Liver (tissue), 3 donors: ENCODE measurements around the gene LRRC28.

Source experiments
- GABPA ChIP-seq, 2 donors: IDR thresholded peaks in 1 of 2; conservative IDR thresholded peaks in 1 of 2; 2 replicates each; pipeline ENCODE4 v1.6.1; 2016; ENCODE audit warnings: antibody characterized with exemption in 2 of 2, mild to moderate bottlenecking in 1 of 2, moderate library complexity in 1 of 2
- HNF4A ChIP-seq, 2 donors: conservative IDR thresholded peaks; 2 replicates each; pipeline ENCODE4 v1.6.1; 2016; ENCODE audit warnings: antibody characterized with exemption in 2 of 2, mild to moderate bottlenecking in 2 of 2
- MAX ChIP-seq: IDR thresholded peaks from 2 replicates; pipeline ENCODE4 v1.6.1; 2016; ENCODE audit warnings: antibody characterized with exemption
- RXRA ChIP-seq, 2 donors: IDR thresholded peaks; 2 replicates each; pipeline ENCODE4 v1.6.1; 2017 to 2018; ENCODE audit warnings: antibody characterized with exemption in 2 of 2, mild to moderate bottlenecking in 1 of 2
- TAF1 ChIP-seq: conservative IDR thresholded peaks from 2 replicates; pipeline ENCODE4 v1.6.1; 2016; ENCODE audit warnings: antibody characterized with exemption, mild to moderate bottlenecking
- TF ChIP-seq, protein P1 (sequence below): fragments of 150-350 bp; IDR thresholded peaks from 2 replicates; pipeline ENCODE4 v1.5.1; 2017; ENCODE audit warnings: improper control_type of control experiment, low read depth, low read length; ENCODE audit not compliant: missing input control
- donor health status: healthy.
- donor health status: healthy.

GRCh38 chr15:99399061-99399460 is 147.8 kb downstream of the LRRC28 start:
- TF ChIP-seq, protein P1, sequence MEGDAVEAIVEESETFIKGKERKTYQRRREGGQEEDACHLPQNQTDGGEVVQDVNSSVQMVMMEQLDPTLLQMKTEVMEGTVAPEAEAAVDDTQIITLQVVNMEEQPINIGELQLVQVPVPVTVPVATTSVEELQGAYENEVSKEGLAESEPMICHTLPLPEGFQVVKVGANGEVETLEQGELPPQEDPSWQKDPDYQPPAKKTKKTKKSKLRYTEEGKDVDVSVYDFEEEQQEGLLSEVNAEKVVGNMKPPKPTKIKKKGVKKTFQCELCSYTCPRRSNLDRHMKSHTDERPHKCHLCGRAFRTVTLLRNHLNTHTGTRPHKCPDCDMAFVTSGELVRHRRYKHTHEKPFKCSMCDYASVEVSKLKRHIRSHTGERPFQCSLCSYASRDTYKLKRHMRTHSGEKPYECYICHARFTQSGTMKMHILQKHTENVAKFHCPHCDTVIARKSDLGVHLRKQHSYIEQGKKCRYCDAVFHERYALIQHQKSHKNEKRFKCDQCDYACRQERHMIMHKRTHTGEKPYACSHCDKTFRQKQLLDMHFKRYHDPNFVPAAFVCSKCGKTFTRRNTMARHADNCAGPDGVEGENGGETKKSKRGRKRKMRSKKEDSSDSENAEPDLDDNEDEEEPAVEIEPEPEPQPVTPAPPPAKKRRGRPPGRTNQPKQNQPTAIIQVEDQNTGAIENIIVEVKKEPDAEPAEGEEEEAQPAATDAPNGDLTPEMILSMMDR: no peak
- TF ChIP-seq MAX: no peak
- no peak for TF ChIP-seq HNF4A (conservative IDR thresholded peaks at IDR 0.05)
- no peak for TF ChIP-seq GABPA (IDR thresholded peaks at IDR 0.05 in 1 of 2, conservative IDR thresholded peaks at IDR 0.05 in 1 of 2)
- no peak for TF ChIP-seq RXRA (IDR thresholded peaks at IDR 0.05)
- no peak for TF ChIP-seq TAF1
